HG03442 (cell line): ENCODE measurements around the gene CLDN34.
A peak's percentile ranks its signal among the peaks of the same experiment; 100 is the strongest.

ENCODE experiments used
- ATAC-seq: cut with Tn5 transposase; IDR thresholded peaks from one replicate; pipeline ENCODE4 v1.9.1; 2021; ENCODE audit warnings: mild to moderate bottlenecking, moderate library complexity; ENCODE audit not compliant: unreplicated experiment

The CLDN34 gene

DNA sequence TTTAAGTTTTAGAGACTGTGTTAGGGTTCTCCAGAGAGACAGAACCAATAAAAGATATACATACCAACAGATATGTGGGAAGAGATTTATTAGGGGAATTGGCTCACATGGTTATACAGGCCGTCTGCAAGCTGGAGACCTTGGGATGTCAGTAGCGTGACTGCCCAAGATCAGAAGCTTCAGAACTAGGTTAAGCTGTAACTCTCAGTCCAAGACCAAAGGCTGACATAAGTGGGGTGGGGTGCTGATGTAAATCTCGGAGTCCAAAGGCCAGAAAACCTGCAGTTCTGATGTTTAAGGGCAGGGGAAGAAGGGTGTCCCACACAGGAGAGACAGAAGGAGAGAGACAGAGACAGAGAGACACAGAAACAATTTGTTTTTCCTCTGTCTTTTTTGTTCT lies 10.5 kb downstream of the CLDN34 start:
- no peak for ATAC-seq

GRCh38 chrX:9980401-9980800 lies 13.2 kb downstream of the CLDN34 start:
- no peak for ATAC-seq

- ATAC-seq: no peak
Observed at GRCh38 chrX:9980927-9981326, 13.8 kb downstream of the CLDN34 start.

- ATAC-seq: no peak
Observed at GRCh38 chrX:9983441-9983840, 16.3 kb downstream of the CLDN34 start.

DNA sequence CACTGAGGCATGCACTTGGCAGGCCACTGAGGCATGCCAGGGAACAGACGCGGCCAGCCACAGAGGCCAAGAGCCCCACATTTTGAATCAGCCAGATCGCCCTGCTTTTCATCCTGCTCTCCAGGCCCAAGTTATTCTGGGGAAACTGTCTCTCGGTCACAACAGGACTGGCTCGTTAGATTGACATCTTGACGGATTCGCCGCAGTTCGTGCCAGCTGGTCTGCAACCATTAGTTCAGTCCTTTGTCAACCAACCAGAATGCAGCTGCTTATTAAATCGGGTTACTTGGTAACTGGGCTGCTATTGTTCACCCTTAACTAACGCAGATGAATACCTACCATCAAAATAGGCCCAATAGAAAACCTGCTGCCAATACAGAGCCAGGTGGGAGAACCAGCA lies 16.7 kb downstream of the CLDN34 start:
- no peak for ATAC-seq

DNA sequence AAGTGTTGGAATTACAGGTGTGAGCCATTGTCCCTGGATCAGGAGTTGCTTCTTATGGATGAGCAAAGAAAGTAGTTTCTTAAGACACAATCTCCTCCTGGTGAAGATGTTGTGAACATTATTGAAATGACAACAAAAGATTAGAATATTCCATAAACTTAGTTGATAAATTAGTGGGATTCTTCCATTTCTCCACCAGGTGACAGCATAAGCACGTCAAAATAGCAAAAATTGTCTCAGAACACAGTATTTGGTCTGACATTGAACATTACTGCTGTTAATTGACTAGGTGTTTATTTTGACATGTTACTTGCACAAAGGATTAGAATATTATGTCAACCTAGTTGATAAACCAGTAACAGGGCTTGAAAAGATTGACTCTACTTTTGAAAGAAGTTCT lies 21.6 kb downstream of the CLDN34 start:
- no peak for ATAC-seq

- no peak for ATAC-seq
Observed at GRCh38 chrX:9992061-9992460, 24.9 kb downstream of the CLDN34 start.

DNA sequence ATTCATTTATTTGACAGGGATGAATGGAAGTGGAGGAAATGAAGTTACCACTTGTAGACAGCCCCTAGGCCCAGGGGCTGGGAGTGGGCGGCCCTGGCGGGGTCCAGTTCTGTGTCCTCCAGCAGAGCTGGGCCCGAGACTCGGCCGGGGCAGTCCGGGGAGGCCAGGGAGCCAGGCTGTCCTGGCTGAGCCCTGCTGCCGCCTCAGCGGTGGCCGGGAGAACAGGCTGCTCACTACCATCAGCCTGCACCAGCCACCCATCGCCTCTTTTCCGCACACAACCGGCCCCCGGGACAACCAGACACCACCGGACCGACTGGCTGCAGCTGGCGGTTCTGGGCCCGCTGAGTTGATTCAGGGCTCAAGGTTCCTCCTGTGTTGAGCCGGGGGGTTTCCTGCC lies 25.6 kb downstream of the CLDN34 start:
- no peak for ATAC-seq

GRCh38 chrX:9995855-9996339 lies 28.7 kb downstream of the CLDN34 start:
- ATAC-seq: no peak

DNA sequence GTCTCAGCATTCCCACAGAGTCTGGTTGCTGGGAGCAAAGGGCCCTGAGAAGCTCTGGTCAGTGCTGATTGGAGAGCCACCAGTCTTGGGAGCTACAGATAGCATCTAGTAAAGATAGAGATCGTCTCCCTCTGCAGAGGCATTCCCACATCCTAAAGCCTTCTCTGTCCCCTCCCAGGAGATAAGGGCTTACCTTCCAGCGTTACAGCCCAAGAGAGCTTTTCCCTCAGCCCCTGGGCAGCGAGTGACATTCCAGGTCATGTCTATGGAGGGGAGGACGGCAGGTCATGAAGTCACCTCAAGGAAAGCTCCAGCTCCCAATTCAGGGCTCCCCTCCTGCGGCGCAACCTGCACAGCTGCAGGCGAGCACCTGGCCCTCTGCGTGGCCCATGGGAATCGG lies 29.9 kb downstream of the CLDN34 start:
- ATAC-seq: no peak

DNA sequence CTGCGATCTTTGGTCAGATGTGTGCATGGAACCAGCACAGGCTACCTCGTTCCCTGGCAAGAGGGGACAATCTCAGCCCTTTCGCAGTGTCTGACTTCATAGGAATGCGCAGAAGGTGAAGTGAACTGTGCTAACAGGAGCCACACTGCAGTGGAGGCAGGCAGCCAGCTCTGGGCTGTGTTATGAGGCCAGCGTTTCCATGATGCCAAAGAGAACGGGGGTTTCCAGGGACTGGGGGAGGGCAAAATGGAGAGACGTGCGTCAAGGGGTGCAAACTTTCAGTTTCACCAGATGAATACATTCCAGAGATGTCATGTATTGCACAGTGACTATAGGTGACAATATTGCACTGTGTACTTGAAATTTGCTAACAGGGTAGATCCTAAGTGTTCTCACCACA lies 30.4 kb downstream of the CLDN34 start:
- peak; percentile 73 for ATAC-seq

DNA sequence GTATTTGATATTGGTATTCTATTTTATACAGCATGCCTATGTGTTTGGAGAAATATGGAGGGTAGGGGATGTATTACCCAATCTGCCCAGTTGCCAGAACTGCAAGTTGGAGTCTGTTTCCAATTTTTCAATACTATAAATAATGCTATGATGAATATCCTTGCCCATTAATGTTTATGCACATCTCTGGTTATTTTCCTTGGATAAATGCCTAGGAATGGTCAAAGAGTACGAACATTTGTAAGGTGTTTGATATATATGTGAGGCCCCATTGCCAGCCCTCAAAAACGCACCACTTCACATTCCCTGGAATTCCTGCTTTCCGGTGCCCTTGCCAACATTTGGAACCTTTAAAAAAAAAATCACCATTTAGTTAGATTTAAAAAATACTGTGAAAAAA lies 34.3 kb downstream of the CLDN34 start:
- no peak for ATAC-seq

GRCh38 chrX:10004832-10005475 lies 37.8 kb downstream of the CLDN34 start:
- no peak for ATAC-seq

DNA sequence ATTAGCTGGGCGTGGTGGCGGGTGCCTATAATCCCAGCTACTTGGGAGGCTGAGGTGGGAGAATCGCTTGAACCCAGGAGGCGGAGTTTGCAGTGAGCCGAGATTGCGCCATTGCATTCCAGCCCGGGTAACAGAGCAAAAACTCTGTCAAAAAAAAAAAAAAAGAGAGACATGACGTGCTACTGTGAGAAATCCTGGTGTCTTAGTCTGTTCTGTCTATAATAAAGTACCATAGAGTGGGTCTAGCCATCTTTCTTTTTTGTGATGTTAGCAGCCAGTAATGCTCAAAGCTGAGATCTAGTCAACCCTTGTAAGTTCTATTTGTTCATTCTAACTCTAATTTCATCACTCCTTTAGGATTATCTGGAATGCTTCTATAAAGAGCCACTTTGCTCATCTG lies 38.9 kb downstream of the CLDN34 start:
- no peak for ATAC-seq

DNA sequence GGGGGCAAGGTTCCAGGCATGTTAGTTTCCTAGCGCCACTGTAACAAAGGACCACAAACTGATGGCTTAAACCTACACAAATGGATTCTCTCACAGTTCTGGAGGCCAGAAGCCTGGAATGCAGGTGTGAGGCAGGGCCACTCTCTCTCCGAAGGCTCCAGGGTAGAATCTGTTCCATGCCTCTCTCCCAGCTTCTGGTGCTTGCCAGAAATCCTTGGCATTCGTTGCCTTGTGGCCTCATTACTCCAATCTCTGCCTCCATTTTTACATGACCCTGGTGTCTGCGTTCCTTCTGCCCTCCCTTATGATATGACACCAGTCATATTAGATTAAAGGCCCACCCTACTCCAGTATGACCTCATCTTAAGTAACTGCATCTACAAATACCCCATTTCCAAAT lies 39.6 kb downstream of the CLDN34 start:
- no peak for ATAC-seq

- no peak for ATAC-seq
Observed at GRCh38 chrX:10007621-10008020, 40.5 kb downstream of the CLDN34 start.

GRCh38 chrX:10008483-10009056 lies 41.4 kb downstream of the CLDN34 start:
- no peak for ATAC-seq

GRCh38 chrX:10009741-10010140 lies 42.6 kb downstream of the CLDN34 start:
- ATAC-seq: no peak

DNA sequence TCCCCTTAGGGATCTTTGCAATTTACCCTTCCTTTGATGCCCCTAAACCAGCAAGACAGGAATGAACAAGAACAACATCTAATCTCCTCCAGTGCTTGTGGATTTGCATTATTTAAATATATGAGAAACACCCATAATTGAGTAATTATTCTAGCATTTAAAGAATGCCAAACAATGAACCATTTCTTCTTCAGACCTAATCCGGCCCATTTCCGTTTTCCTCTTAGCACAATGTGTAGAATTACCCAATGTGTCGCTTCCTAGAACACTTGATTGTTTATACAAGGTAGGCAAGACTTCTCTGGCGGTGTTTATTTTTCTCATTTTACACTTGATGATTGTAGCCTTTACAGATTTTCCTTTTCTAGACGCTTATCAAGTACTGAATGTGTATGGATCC lies 43.5 kb downstream of the CLDN34 start:
- no peak for ATAC-seq

GRCh38 chrX:10011261-10011931 lies 44.2 kb downstream of the CLDN34 start:
- ATAC-seq: no peak

GRCh38 chrX:10011991-10012390 lies 44.8 kb downstream of the CLDN34 start:
- ATAC-seq: no peak
